HAP-1 (cell line): ENCODE results near the gene SOX12.

Experiments
- DNase-seq, 2 experiments: peaks; one replicate each; pipeline ENCODE4 v3.0.0-alpha.2; 2016 to 2020; ENCODE audit warnings: low spot score in 2 of 2
- H3K27me3 ChIP-seq: fragments of 250-450 bp; sonication (Bioruptor Pico); 2 replicates; pipeline ENCODE4 v1.5.1; 2020; ENCODE audit warnings: low read depth, mild to moderate bottlenecking, moderate library complexity
- H3K36me3 ChIP-seq: fragments of 250-450 bp; sonication (Bioruptor Pico); replicated peaks from 2 replicates; pipeline ENCODE4 v1.5.1; 2020; ENCODE audit warnings: mild to moderate bottlenecking
- H3K4me1 ChIP-seq: fragments of 250-450 bp; sonication (Bioruptor Pico); 2 replicates; pipeline ENCODE4 v1.5.1; 2020; ENCODE audit warnings: mild to moderate bottlenecking
- H3K4me3 ChIP-seq: fragments of 250-450 bp; sonication (Bioruptor Pico); 2 replicates; pipeline ENCODE4 v1.5.1; 2020; ENCODE audit warnings: mild to moderate bottlenecking, moderate library complexity
- H3K9me3 ChIP-seq: fragments of 250-450 bp; sonication (Bioruptor Pico); 2 replicates; pipeline ENCODE4 v1.5.1; 2020; ENCODE audit warnings: mild to moderate bottlenecking, moderate library complexity
- in situ Hi-C: fragments of 300-500 bp; cut with MboI; formaldehyde crosslinking; loops from 3 replicates; pipeline ENCODE4 v1.14.3; 2020; ENCODE audit warnings: low sequenced_read_pairs, inconsistent platforms, mixed read lengths

Gene SOX12

DNA sequence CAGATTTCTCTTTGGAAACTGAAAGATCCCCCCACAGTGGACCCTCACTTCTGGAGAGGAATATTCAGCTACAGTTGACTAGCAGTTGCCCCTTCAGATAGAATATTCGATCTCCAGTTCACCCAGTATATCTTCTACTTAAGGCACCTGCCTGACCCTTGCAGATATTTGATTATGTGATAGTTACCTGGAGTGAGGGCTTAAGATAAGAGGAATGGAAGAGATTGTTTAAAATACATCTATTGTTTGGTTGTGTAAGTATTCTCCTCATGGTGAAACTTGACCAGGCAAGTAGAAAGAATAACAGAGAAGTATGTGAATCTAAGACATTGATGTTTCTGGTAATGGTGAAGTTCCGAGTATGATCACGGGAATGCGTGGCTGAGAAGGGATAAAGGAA lies 29.5 kb upstream of the SOX12 start:
- peaks cover 23% of the 10 kb centered on the region for H3K4me1 ChIP-seq
- peaks cover 17% of the 10 kb centered on the region for H3K36me3 ChIP-seq
- no peak for DNase-seq
- in situ Hi-C loops: no loop called here
- no peak overlapping the region for H3K4me3 ChIP-seq
- no peaks in the 10 kb centered on the region for H3K27me3 ChIP-seq
- peaks cover 2% of the 10 kb centered on the region; the same call in 1 of the 2 replicates for H3K9me3 ChIP-seq

DNA sequence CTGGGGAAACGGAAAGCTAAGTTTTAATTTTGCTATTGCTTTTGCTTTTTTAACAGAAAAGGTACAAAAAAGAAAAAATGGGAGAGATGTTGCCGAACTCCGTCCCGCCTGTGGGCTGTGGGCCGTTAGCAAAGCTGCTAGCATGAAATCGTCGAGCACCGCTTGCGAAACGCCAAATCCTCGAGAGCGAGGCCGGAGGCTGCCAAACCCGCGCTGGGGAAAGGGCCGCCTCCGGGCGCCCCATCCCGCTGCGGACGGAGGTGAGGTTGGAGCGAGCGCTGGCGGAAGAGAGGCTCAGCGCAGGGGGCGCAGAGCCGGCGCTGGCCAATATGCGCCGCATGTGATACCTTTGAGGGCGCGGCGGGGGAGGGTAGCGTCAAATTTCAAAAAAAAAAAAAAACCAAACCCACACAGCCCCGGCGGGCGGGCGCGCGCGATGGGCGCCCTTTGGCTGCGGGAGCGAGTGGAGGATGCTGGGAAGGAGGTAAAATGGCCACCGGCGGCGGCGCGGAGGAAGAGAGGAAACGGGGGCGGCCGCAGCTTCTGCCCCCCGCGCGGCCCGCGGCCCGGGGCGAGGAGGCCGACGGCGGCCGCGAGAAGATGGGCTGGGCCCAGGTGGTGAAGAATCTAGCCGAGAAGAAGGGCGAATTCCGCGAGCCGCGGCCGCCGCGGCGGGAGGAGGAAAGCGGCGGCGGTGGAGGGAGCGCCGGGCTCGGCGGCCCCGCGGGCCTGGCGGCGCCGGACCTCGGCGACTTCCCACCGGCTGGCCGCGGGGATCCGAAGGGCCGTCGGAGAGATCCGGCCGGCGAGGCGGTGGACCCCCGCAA lies 28.0 kb upstream of the SOX12 start, which contains the start of gene ZCCHC3:
ZCCHC3 (plus strand) TSS at position 473 of the 827 bp plus-strand sequence; CDS start at position 490, 17 bp downstream.
- peak; percentile 88 to 91 for DNase-seq
- Histone ChIP-seq H3K36me3 (peaks cover 17% of the 10 kb centered on the region), H3K9me3 (peaks cover 2% of the 10 kb centered on the region; the same call in 1 of the 2 replicates), H3K4me1 (peaks cover 19% of the 10 kb centered on the region), H3K27me3 (no peaks in the 10 kb centered on the region), H3K4me3 (peak within 1 kb of the TSS; percentile 63)
- in situ Hi-C loops: no loop called here

DNA sequence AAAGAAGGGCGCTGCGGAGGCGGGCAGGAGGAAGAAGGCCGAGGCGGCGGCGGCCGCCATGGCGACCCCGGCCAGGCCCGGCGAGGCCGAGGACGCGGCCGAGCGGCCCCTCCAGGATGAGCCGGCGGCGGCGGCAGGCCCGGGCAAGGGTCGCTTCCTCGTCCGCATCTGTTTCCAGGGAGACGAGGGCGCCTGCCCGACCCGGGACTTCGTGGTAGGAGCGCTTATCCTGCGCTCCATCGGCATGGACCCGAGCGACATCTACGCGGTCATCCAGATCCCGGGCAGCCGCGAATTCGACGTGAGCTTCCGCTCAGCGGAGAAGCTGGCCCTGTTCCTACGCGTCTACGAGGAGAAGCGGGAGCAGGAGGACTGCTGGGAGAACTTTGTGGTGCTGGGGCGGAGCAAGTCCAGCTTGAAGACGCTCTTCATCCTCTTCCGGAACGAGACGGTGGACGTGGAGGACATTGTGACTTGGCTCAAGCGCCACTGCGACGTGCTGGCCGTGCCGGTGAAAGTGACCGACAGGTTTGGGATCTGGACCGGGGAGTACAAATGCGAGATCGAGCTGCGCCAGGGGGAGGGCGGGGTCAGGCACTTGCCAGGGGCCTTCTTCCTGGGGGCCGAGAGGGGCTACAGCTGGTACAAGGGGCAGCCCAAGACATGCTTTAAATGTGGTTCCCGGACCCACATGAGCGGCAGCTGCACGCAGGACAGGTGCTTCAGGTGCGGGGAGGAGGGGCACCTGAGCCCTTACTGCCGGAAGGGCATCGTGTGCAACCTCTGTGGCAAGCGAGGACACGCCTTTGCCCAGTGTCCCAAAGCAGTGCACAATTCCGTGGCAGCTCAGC lies 27.2 kb upstream of the SOX12 start:
- no peaks in the 10 kb centered on the region for H3K27me3 ChIP-seq
- peaks cover 17% of the 10 kb centered on the region for H3K36me3 ChIP-seq
- DNase-seq: peak in 1 of 2 experiments; percentile 58
- in situ Hi-C loops: no loop called here
- H3K9me3 ChIP-seq: peaks cover 2% of the 10 kb centered on the region; the same call in 1 of the 2 replicates
- peaks cover 19% of the 10 kb centered on the region for H3K4me1 ChIP-seq
- peak overlapping the region; percentile 63 for H3K4me3 ChIP-seq

DNA sequence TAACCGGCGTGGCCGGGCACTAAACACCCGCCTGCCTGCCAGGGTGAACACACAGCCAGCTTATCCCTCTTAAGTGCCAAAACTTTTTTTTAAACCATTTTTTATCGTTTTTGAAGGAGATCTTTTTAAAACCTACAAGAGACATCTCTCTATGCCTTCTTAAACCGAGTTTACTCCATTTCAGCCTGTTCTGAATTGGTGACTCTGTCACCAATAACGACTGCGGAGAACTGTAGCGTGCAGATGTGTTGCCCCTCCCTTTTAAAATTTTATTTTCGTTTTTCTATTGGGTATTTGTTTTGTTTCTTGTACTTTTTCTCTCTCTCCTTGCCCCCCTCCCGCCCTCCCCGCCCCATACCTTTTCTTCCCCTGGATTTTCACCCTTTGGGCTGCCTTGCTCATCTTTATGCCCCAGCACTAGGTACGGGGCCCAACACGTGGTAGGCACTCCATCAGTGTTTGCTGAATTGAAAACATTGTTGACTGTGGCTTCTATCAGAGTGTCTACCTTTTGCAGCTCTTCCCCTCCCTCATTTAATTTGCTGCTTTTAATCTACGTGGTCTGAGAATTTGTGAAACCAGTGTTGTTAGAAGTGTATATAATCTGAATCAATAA lies 26.5 kb upstream of the SOX12 start:
- Histone ChIP-seq H3K4me3 (peak overlapping the region; percentile 63), H3K4me1 (peaks cover 19% of the 10 kb centered on the region), H3K27me3 (no peaks in the 10 kb centered on the region), H3K36me3 (peaks cover 17% of the 10 kb centered on the region), H3K9me3 (peaks cover 2% of the 10 kb centered on the region; the same call in 1 of the 2 replicates)
- no peak for DNase-seq
- in situ Hi-C loops: no loop called here

DNA sequence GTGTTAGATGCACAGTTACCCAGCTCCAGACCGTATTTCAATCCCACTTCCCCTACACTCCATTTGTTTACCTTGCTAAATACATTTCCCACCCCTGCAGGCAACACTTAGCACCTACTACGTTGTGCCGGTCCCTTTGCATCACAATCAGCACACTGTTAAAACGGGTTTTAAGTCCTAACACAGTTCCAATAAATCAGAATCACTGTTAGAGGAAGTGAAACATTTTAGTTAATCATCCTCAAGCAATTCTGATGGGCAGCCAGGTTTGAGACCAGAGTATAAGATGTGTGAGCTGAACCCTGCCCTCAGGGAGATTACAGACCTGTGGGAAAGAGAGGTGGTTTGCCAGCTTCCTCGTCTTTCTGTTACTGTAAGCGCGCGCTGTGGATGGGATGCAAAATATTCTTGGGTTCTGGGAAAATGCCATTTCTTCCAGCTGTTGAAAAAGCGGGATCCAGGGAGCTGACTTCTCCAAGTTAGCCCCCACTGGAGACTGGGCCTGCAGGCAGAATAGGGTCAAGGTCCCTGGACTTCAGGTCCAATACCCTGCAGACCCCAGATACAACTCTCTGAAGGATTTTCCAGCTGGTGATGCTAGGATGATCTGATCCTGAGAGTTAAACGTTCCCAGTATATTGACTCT lies 24.9 kb upstream of the SOX12 start:
- H3K4me1 ChIP-seq: peaks cover 19% of the 10 kb centered on the region
- peaks cover 2% of the 10 kb centered on the region; the same call in 1 of the 2 replicates for H3K9me3 ChIP-seq
- H3K27me3 ChIP-seq: no peaks in the 10 kb centered on the region
- peaks cover 17% of the 10 kb centered on the region for H3K36me3 ChIP-seq
- peak; percentile 40 to 47 for DNase-seq
- H3K4me3 ChIP-seq: peak overlapping the region; percentile 63
- in situ Hi-C loops: no loop called here

DNA sequence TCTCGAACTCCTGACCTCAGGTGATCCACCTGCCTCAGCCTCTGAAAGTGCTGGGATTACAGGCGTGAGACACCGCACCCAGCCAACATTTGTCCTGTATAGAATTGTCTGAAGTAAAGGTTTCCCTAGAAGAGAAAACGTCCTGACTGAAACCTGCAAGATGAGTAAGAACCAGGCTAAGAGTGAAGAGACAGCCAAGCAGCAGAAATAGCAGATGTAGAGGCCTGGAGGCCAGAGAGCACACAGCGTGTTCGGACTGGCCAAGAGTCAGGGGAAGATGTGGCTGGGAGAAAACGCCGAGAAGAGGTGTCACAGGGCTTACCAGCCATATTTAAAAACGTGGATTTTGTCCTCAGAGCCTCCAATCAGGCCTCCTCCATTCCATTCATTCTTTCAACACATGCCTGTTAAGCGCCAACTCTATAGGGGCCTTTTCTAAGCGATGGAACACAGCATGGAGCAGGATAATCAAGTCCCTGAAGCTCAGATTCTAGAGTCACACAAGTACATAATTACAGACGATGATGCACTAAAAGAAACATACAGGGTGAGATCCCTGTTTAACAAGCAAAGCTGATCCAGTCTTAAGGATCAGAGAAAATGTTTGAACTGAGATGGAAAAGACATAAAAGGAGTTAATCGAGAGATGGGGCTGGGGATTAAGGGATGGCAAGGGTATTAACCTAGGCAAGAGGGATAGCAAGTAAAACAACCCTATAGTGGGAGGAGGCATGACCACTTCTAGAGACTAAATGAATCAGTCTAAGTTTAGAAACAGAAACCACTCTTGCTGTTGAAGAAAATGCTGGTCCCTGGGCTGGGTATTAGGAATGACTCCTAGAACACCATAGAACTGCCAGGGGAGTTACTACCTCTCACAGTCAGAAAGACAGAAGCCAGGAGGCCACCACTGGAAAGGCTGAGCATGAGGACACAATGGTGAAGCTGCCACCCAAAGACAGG lies 23.2 kb upstream of the SOX12 start:
- H3K27me3 ChIP-seq: no peaks in the 10 kb centered on the region
- in situ Hi-C loops: no loop called here
- peaks cover 2% of the 10 kb centered on the region; the same call in 1 of the 2 replicates for H3K9me3 ChIP-seq
- H3K4me3 ChIP-seq: no peak overlapping the region
- no peak for DNase-seq
- peaks cover 17% of the 10 kb centered on the region for H3K36me3 ChIP-seq
- H3K4me1 ChIP-seq: peaks cover 13% of the 10 kb centered on the region

DNA sequence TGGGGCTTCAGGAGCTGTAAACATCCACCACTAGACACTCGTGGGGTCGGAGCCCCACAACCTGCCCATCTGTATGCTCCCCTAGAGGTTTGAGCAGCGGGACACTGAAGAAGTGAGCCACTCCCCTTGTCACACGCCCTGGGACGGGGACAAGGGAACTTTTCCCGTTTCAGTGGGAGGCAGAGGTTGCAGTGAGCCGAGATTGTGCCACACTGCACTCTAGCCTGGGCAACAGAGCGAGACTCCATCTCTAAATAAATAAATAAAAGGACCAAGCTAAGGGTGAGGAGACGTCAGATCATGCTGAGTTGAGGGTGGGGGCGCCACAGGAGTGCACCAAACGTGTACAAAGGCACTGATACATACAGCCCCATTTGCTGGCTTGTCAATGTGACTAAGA lies 19.6 kb upstream of the SOX12 start:
- peaks cover 11% of the 10 kb centered on the region for H3K4me1 ChIP-seq

GRCh38 chr20:308427-309038 lies 16.8 kb upstream of the SOX12 start:
- Histone ChIP-seq H3K27me3 (no peaks in the 10 kb centered on the region), H3K9me3 (no peaks in the 10 kb centered on the region), H3K36me3 (no peaks in the 10 kb centered on the region), H3K4me1 (peaks cover 13% of the 10 kb centered on the region), H3K4me3 (no peak overlapping the region)
- DNase-seq: no peak
- in situ Hi-C loops: no loop called here

More for the DNA sequence above, 19.6 kb upstream of the SOX12 start:
- Histone ChIP-seq H3K36me3 (peaks cover under 1% of the 10 kb centered on the region), H3K27me3 (no peaks in the 10 kb centered on the region), H3K4me3 (no peak overlapping the region), H3K9me3 (no peaks in the 10 kb centered on the region)
- no peak for DNase-seq
- in situ Hi-C loops: no loop called here

GRCh38 chr20:309306-309840 lies 16.0 kb upstream of the SOX12 start:
- H3K4me1 ChIP-seq: peaks cover 13% of the 10 kb centered on the region
- no peak for DNase-seq
- no peaks in the 10 kb centered on the region for H3K36me3 ChIP-seq
- H3K9me3 ChIP-seq: no peaks in the 10 kb centered on the region
- no peaks in the 10 kb centered on the region for H3K27me3 ChIP-seq
- H3K4me3 ChIP-seq: peak overlapping the region; percentile 26
- in situ Hi-C loops: no loop called here

- in situ Hi-C loops: no loop called here
- Histone ChIP-seq H3K9me3 (no peaks in the 10 kb centered on the region), H3K4me1 (peaks cover 13% of the 10 kb centered on the region), H3K36me3 (no peaks in the 10 kb centered on the region), H3K4me3 (peak overlapping the region; percentile 26), H3K27me3 (no peaks in the 10 kb centered on the region)
- DNase-seq: peak; percentile 98 to 99
Observed at GRCh38 chr20:309841-310644, 15.3 kb upstream of the SOX12 start.

DNA sequence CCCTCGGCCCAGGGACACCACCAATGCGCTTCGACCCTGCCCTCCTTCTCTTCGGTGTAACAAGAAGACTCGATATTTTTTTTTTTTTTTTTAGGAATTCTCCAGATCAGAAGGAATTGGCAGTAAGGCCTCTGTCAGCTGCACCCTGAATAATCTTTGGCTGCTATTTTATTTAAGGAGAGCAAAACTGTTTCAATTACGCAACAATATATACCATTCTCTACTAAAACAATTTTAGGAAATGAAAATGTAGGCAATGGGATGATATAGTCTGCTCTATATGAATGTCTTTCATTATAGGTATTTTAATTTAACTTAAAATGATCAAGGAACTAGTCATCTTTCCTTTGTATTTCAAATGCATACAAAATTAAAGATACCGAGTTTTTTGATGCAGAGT lies 14.7 kb upstream of the SOX12 start:
- in situ Hi-C loops: no loop called here
- Histone ChIP-seq H3K9me3 (no peaks in the 10 kb centered on the region), H3K4me3 (no peak overlapping the region)

More for the DNA sequence above, 14.7 kb upstream of the SOX12 start:
- Histone ChIP-seq H3K36me3 (no peaks in the 10 kb centered on the region), H3K27me3 (no peaks in the 10 kb centered on the region), H3K4me1 (peaks cover 13% of the 10 kb centered on the region)
- no peak for DNase-seq
